Upper lobe of left lung (tissue), 6 donors: ENCODE data around the gene CEP170B. TPM values are rescaled to one million over a fixed set of nuclear protein-coding genes. Genes with fewer than 3 reads are reported as not detected.
A peak's percentile ranks its signal among the peaks of the same experiment; 100 is the strongest.
"Not testable (repeated sequence)": the region's sequence is repeated elsewhere in the genome, so short reads cannot be mapped to it uniquely, and the experiment has no call there.

Experiments used
- ATAC-seq, 2 donors: fragments of 200-7000 bp; cut with Tn5 transposase; one replicate each; pipeline ENCODE4 v1.9.1; 2022; ENCODE audit warnings: mild to moderate bottlenecking in 2 of 2, moderate library complexity in 2 of 2; ENCODE audit not compliant: low FRiP score in 2 of 2
- DNase-seq, 2 donors: peaks; one replicate each; pipeline ENCODE4 v3.0.0-alpha.2; 2019 to 2020
- H3K27ac ChIP-seq, 4 donors: fragments of 200-600 bp; sonication (generic); one replicate each; pipeline ENCODE4 v1.5.1; 2016 to 2019
- H3K27me3 ChIP-seq, 4 donors: fragments of 200-600 bp; sonication (generic); one replicate each; pipeline ENCODE4 v1.5.1; 2017 to 2019
- H3K36me3 ChIP-seq, 4 donors: fragments of 200-600 bp; sonication (generic); one replicate each; pipeline ENCODE4 v1.5.1; 2016 to 2019
- H3K4me1 ChIP-seq, 4 donors: fragments of 200-600 bp; sonication (generic); one replicate each; pipeline ENCODE4 v1.5.1; 2018 to 2019
- H3K4me3 ChIP-seq, 4 donors: fragments of 200-600 bp; sonication (generic); one replicate each; pipeline ENCODE4 v1.5.1; 2017 to 2019; ENCODE audit warnings: mild to moderate bottlenecking in 2 of 4, moderate library complexity in 1 of 4
- H3K9me3 ChIP-seq, 4 donors: fragments of 200-600 bp; sonication (generic); one replicate each; pipeline ENCODE4 v1.5.1; 2018 to 2019
- EP300 ChIP-seq, 4 donors: sonication (generic); formaldehyde crosslinking; IDR thresholded peaks; one replicate each; pipeline ENCODE4 v1.5.1; 2017; ENCODE audit warnings: antibody characterized with exemption in 4 of 4, control low read depth in 2 of 4
- POLR2A ChIP-seq, 4 donors: fragments of 450-650 bp; IDR thresholded peaks; one replicate each; pipeline ENCODE4 v1.5.1; 2016 to 2017; ENCODE audit warnings: antibody characterized with exemption in 4 of 4, mild to moderate bottlenecking in 2 of 4
- POLR2AphosphoS5 ChIP-seq, 2 donors: sonication (generic); formaldehyde crosslinking; IDR thresholded peaks; one replicate each; pipeline ENCODE4 v1.5.1; 2017; ENCODE audit warnings: antibody characterized with exemption in 2 of 2
- WGBS, 2 donors: methylation state at CpG; one replicate each; pipeline ENCODE4 v1.1.5; 2017 to 2018; 5-methylcytosine and 5-hydroxymethylcytosine counted together
- total RNA-seq, 6 donors: library from RNA; depleted of rRNA in 4 of 6; stranded (reverse); fragments of >200 nt in 4 of 6; gene quantifications; one replicate each; pipeline versions ENCODE4 v1.1.0 to v1.2.1, GENCODE V29; 2016 to 2021
- TF ChIP-seq, protein P1 (sequence below), 6 experiments: fragments of 450-650 bp in 4 of 6; fragments of 200-600 bp in 2 of 6; sonication (generic) in 2 of 6; IDR thresholded peaks; one replicate each; pipeline ENCODE4 v1.5.1; 2016 to 2019; ENCODE audit warnings: antibody characterized with exemption in 6 of 6
- donor health status: DM: no; HTN: no; CAD: no; lungs with moderate emphysema.
- donor health status: DM: no; HTN: yes; CAD: no; lungs with severe emphysema.

CEP170B gene
- total RNA-seq, 6 donors from 2014 or later = 24.2 to 57.8 (median 35.6) TPM

DNA sequence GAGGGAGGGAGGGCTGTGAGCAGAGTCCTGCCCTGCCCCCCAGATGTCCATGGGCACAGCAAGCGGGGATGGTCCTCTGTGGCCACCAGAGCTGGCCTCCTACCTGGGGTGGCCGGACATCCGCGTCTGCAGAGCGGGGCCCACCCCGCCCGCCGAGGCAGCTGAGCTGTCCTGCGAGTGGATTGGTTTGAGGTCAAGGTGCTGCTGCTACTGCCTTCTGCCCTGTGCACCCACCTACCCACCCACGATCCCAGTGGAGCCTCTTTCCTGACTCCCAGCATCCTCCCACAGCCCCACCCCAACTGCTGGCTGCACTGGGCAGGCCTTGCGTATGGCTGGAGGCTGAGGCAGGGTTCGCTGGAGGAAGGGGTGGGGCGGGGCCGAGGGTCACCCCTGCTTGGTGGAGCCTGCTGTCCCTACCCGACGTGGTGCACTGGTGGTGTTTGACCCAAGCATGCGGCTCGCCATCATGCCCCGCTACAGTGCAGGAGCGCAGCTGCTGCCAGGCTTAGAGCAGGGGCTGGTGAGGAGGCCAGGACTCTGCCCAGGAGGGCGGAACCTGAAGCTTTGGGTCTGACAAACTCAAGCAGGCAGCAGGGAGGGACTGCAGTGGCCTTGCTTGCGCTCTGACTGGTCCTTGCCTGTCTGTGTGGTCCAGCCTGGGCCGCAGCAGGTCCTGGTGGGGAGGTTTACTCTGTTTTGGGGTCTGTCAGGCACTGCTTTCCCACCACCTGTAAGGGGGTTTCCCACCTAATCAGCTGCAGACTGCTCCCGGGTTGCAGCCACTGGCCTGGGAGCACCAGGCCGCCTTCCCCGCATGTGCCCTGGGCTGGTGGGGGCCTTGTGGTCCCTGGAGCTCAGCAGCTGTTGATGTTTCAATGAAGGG, 23.7 kb downstream of the CEP170B start:
- peak; percentile 19 to 72 for DNase-seq
- ATAC-seq = no peak
- TF ChIP-seq, protein P1, sequence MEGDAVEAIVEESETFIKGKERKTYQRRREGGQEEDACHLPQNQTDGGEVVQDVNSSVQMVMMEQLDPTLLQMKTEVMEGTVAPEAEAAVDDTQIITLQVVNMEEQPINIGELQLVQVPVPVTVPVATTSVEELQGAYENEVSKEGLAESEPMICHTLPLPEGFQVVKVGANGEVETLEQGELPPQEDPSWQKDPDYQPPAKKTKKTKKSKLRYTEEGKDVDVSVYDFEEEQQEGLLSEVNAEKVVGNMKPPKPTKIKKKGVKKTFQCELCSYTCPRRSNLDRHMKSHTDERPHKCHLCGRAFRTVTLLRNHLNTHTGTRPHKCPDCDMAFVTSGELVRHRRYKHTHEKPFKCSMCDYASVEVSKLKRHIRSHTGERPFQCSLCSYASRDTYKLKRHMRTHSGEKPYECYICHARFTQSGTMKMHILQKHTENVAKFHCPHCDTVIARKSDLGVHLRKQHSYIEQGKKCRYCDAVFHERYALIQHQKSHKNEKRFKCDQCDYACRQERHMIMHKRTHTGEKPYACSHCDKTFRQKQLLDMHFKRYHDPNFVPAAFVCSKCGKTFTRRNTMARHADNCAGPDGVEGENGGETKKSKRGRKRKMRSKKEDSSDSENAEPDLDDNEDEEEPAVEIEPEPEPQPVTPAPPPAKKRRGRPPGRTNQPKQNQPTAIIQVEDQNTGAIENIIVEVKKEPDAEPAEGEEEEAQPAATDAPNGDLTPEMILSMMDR (IDR thresholded peaks at IDR 0.05) = no peak
- TF ChIP-seq EP300 (IDR thresholded peaks at IDR 0.05) (no peak), POLR2A (IDR thresholded peaks at IDR 0.05) (no peak), POLR2AphosphoS5 (IDR thresholded peaks at IDR 0.05) (no peak)
- no peaks in the 10 kb centered on the region for H3K27me3 ChIP-seq
- peaks cover 0 to 43% (median 32%) of the 10 kb centered on the region in 4 donors for H3K36me3 ChIP-seq
- H3K4me1 ChIP-seq = no peaks in the 10 kb centered on the region
- H3K4me3 ChIP-seq = no peak overlapping the region
- H3K27ac ChIP-seq = no peak overlapping the region
- H3K9me3 ChIP-seq = no peaks in the 10 kb centered on the region
- WGBS, 2 donors = 91 to 99% methylated on average over 15 to 24 of the region's 26 CpGs

DNA sequence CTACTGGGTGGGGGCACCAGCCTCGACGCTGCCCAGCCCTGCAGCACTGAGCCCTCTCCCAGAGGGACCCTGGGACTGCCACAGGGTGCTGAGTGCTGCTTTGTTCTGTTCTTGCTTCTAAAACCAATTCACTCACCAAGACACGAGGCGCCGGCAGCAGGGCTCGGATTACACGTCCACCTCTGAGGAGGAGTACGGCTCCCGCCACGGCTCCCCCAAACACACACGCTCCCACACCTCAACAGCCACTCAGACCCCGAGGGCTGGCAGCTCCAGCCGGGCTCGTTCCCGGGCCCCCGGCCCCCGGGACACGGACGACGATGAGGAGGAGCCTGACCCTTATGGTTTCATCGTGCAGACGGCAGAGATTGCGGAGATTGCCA, 24.3 kb downstream of the CEP170B start:
- DNase-seq (peak in 1 of 2 donors; percentile 76), ATAC-seq (no peak)
- Histone ChIP-seq H3K4me3 (no peak overlapping the region), H3K4me1 (no peaks in the 10 kb centered on the region), H3K27me3 (no peaks in the 10 kb centered on the region), H3K27ac (no peak overlapping the region), H3K36me3 (peaks cover 0 to 40% (median 27%) of the 10 kb centered on the region in 4 donors), H3K9me3 (no peaks in the 10 kb centered on the region)
- 94% methylated on average over 21 to 23 of the region's 23 CpGs for WGBS, 2 donors
- TF ChIP-seq POLR2AphosphoS5 (IDR thresholded peaks at IDR 0.05) (no peak), EP300 (IDR thresholded peaks at IDR 0.05) (no peak), POLR2A (IDR thresholded peaks at IDR 0.05) (no peak)
- TF ChIP-seq, protein P1 (IDR thresholded peaks at IDR 0.05) = no peak

DNA sequence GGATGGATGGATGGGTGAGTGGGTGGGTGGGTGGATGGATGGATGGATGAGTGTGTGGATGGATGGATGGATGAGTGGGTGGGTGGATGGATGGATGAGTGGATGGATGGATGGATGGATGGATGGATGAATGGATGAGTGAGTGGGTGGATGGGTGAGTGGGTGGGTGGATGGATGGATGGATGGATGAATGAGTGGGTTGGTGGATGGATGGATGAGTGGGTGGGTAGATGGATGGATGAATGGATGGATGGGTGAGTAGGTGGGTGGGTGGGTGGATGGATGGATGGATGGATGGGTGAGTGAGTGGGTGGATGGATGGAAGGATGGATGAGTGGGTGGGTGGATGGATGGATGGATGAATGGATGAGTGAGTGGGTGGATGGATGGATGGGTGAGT, 25.2 kb downstream of the CEP170B start:
- not testable (repeated sequence) for H3K4me3 ChIP-seq, H3K27me3 ChIP-seq, ATAC-seq, DNase-seq, H3K4me1 ChIP-seq, H3K9me3 ChIP-seq, H3K27ac ChIP-seq
- peaks cover 0 to 37% (median 27%) of the 10 kb centered on the region in 4 donors for H3K36me3 ChIP-seq

DNA sequence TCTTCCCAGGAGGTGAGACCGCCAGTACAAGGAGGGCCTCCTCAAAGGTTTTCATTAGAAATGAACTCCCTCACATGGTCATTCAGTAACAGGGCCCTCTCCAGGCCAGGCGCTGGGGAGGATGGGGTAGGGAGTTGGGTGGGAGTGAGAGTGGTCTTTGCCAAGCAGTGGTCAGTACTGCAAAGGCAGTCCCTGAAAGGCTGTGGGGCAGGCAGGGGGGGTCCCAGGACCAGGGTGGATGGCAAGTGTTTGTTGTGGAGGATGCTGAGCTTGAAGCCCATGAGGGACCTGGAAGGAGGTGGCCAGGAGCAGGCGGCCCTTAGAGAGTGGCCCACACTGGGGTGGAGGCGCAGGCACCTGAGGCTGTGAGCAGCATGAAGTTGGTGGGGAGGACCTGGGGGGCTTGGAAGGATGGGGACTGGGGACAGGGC, 26.1 kb downstream of the CEP170B start:
- DNase-seq (peak in 1 of 2 donors; percentile 37), ATAC-seq (no peak)
- no peak for TF ChIP-seq POLR2A (IDR thresholded peaks at IDR 0.05)
- no peak for TF ChIP-seq POLR2AphosphoS5 (IDR thresholded peaks at IDR 0.05)
- TF ChIP-seq EP300 (IDR thresholded peaks at IDR 0.05) = no peak
- TF ChIP-seq, protein P1 (IDR thresholded peaks at IDR 0.05) = no peak
- Histone ChIP-seq H3K27me3 (no peaks in the 10 kb centered on the region), H3K36me3 (peaks cover 0 to 29% (median 19%) of the 10 kb centered on the region in 4 donors), H3K27ac (no peak overlapping the region), H3K9me3 (no peaks in the 10 kb centered on the region), H3K4me1 (peaks cover 0 to 10% (median 9%) of the 10 kb centered on the region in 4 donors), H3K4me3 (no peak overlapping the region)
- 97 to 99% methylated on average over 4 of the region's 4 CpGs for WGBS, 2 donors

DNA sequence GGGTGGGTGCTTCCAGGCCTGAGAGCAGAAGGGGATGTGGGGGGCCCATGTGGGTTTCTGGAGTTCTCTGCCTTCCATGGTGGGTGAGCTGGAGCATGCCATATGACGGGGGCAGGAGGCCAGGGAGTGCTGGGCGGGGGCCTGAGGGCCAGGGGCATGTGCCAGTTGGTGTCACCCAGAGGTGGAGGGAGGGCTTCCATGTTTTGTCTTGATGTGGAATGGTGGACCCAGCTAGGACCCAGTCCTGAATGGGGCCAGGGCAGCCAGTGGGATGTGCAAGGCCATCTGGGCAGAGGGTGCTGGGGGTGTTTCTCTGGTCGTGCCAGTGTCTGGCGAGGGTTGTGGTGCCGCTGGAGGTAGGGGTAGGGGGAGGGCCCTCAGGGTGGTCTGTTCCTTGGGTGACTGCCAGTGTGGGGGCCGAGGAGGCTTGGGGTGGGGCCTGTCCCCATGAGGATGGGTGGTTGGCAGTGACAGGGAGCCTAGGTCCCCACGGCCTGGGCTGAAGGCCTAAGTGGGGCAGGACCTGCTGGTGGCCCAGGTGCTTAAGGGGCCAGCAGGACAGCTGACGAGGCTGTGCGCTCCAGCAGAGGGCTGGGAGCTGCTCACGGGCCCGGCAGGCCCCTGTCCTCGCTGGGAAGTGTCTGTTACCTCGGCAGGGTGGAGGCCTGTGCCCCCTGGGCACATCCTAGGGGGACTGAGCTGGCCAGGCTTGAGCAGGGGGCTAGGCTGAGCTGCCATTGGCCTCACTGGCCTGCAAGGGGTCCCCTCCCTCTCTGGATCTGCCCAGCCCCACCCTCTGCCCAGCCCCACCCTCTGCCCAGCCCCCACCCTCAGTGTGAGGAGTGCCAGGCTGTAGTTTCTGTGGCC, 26.8 kb downstream of the CEP170B start:
- no peak for ATAC-seq
- DNase-seq = peak in 1 of 2 donors; percentile 74
- TF ChIP-seq POLR2A (IDR thresholded peaks at IDR 0.05) = no peak
- TF ChIP-seq, protein P1 (IDR thresholded peaks at IDR 0.05) = no peak
- TF ChIP-seq POLR2AphosphoS5 (IDR thresholded peaks at IDR 0.05) = no peak
- TF ChIP-seq EP300 (IDR thresholded peaks at IDR 0.05) = no peak
- Histone ChIP-seq H3K27me3 (no peaks in the 10 kb centered on the region), H3K4me3 (no peak overlapping the region), H3K4me1 (peaks cover 0 to 18% (median 15%) of the 10 kb centered on the region in 4 donors), H3K36me3 (peaks cover 0 to 21% (median 14%) of the 10 kb centered on the region in 4 donors), H3K27ac (no peak overlapping the region), H3K9me3 (no peaks in the 10 kb centered on the region)
- WGBS, 2 donors = 72 to 96% methylated on average over 5 of the region's 13 CpGs
